ENCODE measurements around the gene TCEANC2. TPM values are rescaled to one million over a fixed set of nuclear protein-coding genes. Genes with fewer than 3 reads are reported as not detected.
A peak's percentile ranks its signal among the peaks of the same experiment; 100 is the strongest.

Gene TCEANC2
- polyA plus RNA-seq, 4 donors, result 1.3 to 5.1 (median 1.9) TPM

- Histone ChIP-seq H3K9me3 (ENCODE audit: control insufficient read depth in 2 of 2, insufficient read depth in 1 of 2, low read depth in 1 of 2, low read length in 1 of 2) (peaks cover 0 to 7% of the 10 kb centered on the region in 2 donors), H3K4me1 (ENCODE audit: control insufficient read depth in 3 of 3, insufficient read depth in 2 of 3, low read depth in 1 of 3, low read length in 2 of 3) (peaks cover 0 to 24% (median 0%) of the 10 kb centered on the region in 3 donors), H3K36me3 (ENCODE audit: control insufficient read depth in 3 of 3, insufficient read depth in 2 of 3, low read depth in 1 of 3, low read length in 3 of 3) (no peaks in the 10 kb centered on the region), H3K27me3 (ENCODE audit: control insufficient read depth in 3 of 3, insufficient read depth in 3 of 3, low read length in 3 of 3) (peaks cover 0 to 3% (median 0%) of the 10 kb centered on the region in 3 donors), H3K27ac (ENCODE audit: low read depth in 1 of 3, low read length in 2 of 3) (peak overlapping the region in 1 of 3 donors; percentile 7), H3K4me3 (ENCODE audit: low read depth in 1 of 3, low read length in 3 of 3) (no peak overlapping the region)
- peak; percentile 55 to 81 for DNase-seq
- WGBS, 3 donors, result 15 to 36% (median 35%) methylated on average over 9 of the region's 9 CpGs
- FAIRE-seq, result no peak
Measured at GRCh38 chr1:54124472-54124871, 71.1 kb downstream of the TCEANC2 start.

GRCh38 chr1:54124906-54125305 lies 71.5 kb downstream of the TCEANC2 start:
- DNase-seq (no peak), FAIRE-seq (no peak)
- Histone ChIP-seq H3K4me1 (ENCODE audit: control insufficient read depth in 3 of 3, insufficient read depth in 2 of 3, low read depth in 1 of 3, low read length in 2 of 3) (peaks cover 0 to 24% (median 0%) of the 10 kb centered on the region in 3 donors), H3K27ac (ENCODE audit: low read depth in 1 of 3, low read length in 2 of 3) (no peak overlapping the region), H3K4me3 (ENCODE audit: low read depth in 1 of 3, low read length in 3 of 3) (no peak overlapping the region), H3K9me3 (ENCODE audit: control insufficient read depth in 2 of 2, insufficient read depth in 1 of 2, low read depth in 1 of 2, low read length in 1 of 2) (peaks cover 0 to 7% of the 10 kb centered on the region in 2 donors), H3K27me3 (ENCODE audit: control insufficient read depth in 3 of 3, insufficient read depth in 3 of 3, low read length in 3 of 3) (peaks cover 0 to 3% (median 0%) of the 10 kb centered on the region in 3 donors), H3K36me3 (ENCODE audit: control insufficient read depth in 3 of 3, insufficient read depth in 2 of 3, low read depth in 1 of 3, low read length in 3 of 3) (no peaks in the 10 kb centered on the region)
- 65 to 80% (median 72%) methylated on average over 7 of the region's 7 CpGs for WGBS, 3 donors

GRCh38 chr1:54125386-54126070 lies 72.1 kb downstream of the TCEANC2 start:
- Histone ChIP-seq H3K4me1 (ENCODE audit: control insufficient read depth in 3 of 3, insufficient read depth in 2 of 3, low read depth in 1 of 3, low read length in 2 of 3) (peaks cover 0 to 24% (median 0%) of the 10 kb centered on the region in 3 donors), H3K27ac (ENCODE audit: low read depth in 1 of 3, low read length in 2 of 3) (no peak overlapping the region), H3K27me3 (ENCODE audit: control insufficient read depth in 3 of 3, insufficient read depth in 3 of 3, low read length in 3 of 3) (peaks cover 0 to 3% (median 0%) of the 10 kb centered on the region in 3 donors), H3K4me3 (ENCODE audit: low read depth in 1 of 3, low read length in 3 of 3) (no peak overlapping the region), H3K9me3 (ENCODE audit: control insufficient read depth in 2 of 2, insufficient read depth in 1 of 2, low read depth in 1 of 2, low read length in 1 of 2) (peaks cover 0 to 7% of the 10 kb centered on the region in 2 donors), H3K36me3 (ENCODE audit: control insufficient read depth in 3 of 3, insufficient read depth in 2 of 3, low read depth in 1 of 3, low read length in 3 of 3) (no peaks in the 10 kb centered on the region)
- 82 to 89% (median 85%) methylated on average over 8 of the region's 8 CpGs for WGBS, 3 donors
- DNase-seq (peak; percentile 31 to 46), FAIRE-seq (no peak)

GRCh38 chr1:54126271-54126815 lies 72.9 kb downstream of the TCEANC2 start:
- Histone ChIP-seq H3K27me3 (ENCODE audit: control insufficient read depth in 3 of 3, insufficient read depth in 3 of 3, low read length in 3 of 3) (peaks cover 0 to 3% (median 0%) of the 10 kb centered on the region in 3 donors), H3K4me3 (ENCODE audit: low read depth in 1 of 3, low read length in 3 of 3) (no peak overlapping the region), H3K9me3 (ENCODE audit: control insufficient read depth in 2 of 2, insufficient read depth in 1 of 2, low read depth in 1 of 2, low read length in 1 of 2) (peaks cover 0 to 7% of the 10 kb centered on the region in 2 donors), H3K4me1 (ENCODE audit: control insufficient read depth in 3 of 3, insufficient read depth in 2 of 3, low read depth in 1 of 3, low read length in 2 of 3) (peaks cover 0 to 20% (median 0%) of the 10 kb centered on the region in 3 donors), H3K27ac (ENCODE audit: low read depth in 1 of 3, low read length in 2 of 3) (no peak overlapping the region), H3K36me3 (ENCODE audit: control insufficient read depth in 3 of 3, insufficient read depth in 2 of 3, low read depth in 1 of 3, low read length in 3 of 3) (no peaks in the 10 kb centered on the region)
- DNase-seq, result no peak
- WGBS, 3 donors, result 82 to 94% (median 83%) methylated on average over 3 of the region's 3 CpGs
- FAIRE-seq, result no peak

- no peak overlapping the region for H3K27ac ChIP-seq (ENCODE audit: low read depth in 1 of 3, low read length in 2 of 3)
- no peak for DNase-seq
- no peak for FAIRE-seq
- no peaks in the 10 kb centered on the region for H3K27me3 ChIP-seq (ENCODE audit: control insufficient read depth in 3 of 3, insufficient read depth in 3 of 3, low read length in 3 of 3)
- H3K9me3 ChIP-seq (ENCODE audit: control insufficient read depth in 2 of 2, insufficient read depth in 1 of 2, low read depth in 1 of 2, low read length in 1 of 2), result peaks cover 0 to 7% of the 10 kb centered on the region in 2 donors
- H3K4me3 ChIP-seq (ENCODE audit: low read depth in 1 of 3, low read length in 3 of 3), result no peak overlapping the region
- peaks cover 0 to 8% (median 0%) of the 10 kb centered on the region in 3 donors for H3K4me1 ChIP-seq (ENCODE audit: control insufficient read depth in 3 of 3, insufficient read depth in 2 of 3, low read depth in 1 of 3, low read length in 2 of 3)
- WGBS, 3 donors, result 84 to 88% (median 84%) methylated on average over 7 of the region's 7 CpGs
- H3K36me3 ChIP-seq (ENCODE audit: control insufficient read depth in 3 of 3, insufficient read depth in 2 of 3, low read depth in 1 of 3, low read length in 3 of 3), result no peaks in the 10 kb centered on the region
Measured at GRCh38 chr1:54127594-54128300, 74.3 kb downstream of the TCEANC2 start.

- FAIRE-seq, result no peak
- no peaks in the 10 kb centered on the region for H3K27me3 ChIP-seq (ENCODE audit: control insufficient read depth in 3 of 3, insufficient read depth in 3 of 3, low read length in 3 of 3)
- no peaks in the 10 kb centered on the region for H3K36me3 ChIP-seq (ENCODE audit: control insufficient read depth in 3 of 3, insufficient read depth in 2 of 3, low read depth in 1 of 3, low read length in 3 of 3)
- no peak overlapping the region for H3K4me3 ChIP-seq (ENCODE audit: low read depth in 1 of 3, low read length in 3 of 3)
- peaks cover 0 to 7% of the 10 kb centered on the region in 2 donors for H3K9me3 ChIP-seq (ENCODE audit: control insufficient read depth in 2 of 2, insufficient read depth in 1 of 2, low read depth in 1 of 2, low read length in 1 of 2)
- 70 to 82% (median 74%) methylated on average over 2 of the region's 2 CpGs for WGBS, 3 donors
- no peak overlapping the region for H3K27ac ChIP-seq (ENCODE audit: low read depth in 1 of 3, low read length in 2 of 3)
- no peak for DNase-seq
- H3K4me1 ChIP-seq (ENCODE audit: control insufficient read depth in 3 of 3, insufficient read depth in 2 of 3, low read depth in 1 of 3, low read length in 2 of 3), result no peaks in the 10 kb centered on the region
Measured at GRCh38 chr1:54129858-54130257, 76.5 kb downstream of the TCEANC2 start.

GRCh38 chr1:54131419-54131818 lies 78.0 kb downstream of the TCEANC2 start:
- no peak overlapping the region for H3K27ac ChIP-seq (ENCODE audit: low read depth in 1 of 3, low read length in 2 of 3)
- no peaks in the 10 kb centered on the region for H3K27me3 ChIP-seq (ENCODE audit: control insufficient read depth in 3 of 3, insufficient read depth in 3 of 3, low read length in 3 of 3)
- H3K4me1 ChIP-seq (ENCODE audit: control insufficient read depth in 3 of 3, insufficient read depth in 2 of 3, low read depth in 1 of 3, low read length in 2 of 3), result no peaks in the 10 kb centered on the region
- no peaks in the 10 kb centered on the region for H3K36me3 ChIP-seq (ENCODE audit: control insufficient read depth in 3 of 3, insufficient read depth in 2 of 3, low read depth in 1 of 3, low read length in 3 of 3)
- FAIRE-seq, result no peak
- peaks cover 0 to 7% of the 10 kb centered on the region in 2 donors for H3K9me3 ChIP-seq (ENCODE audit: control insufficient read depth in 2 of 2, insufficient read depth in 1 of 2, low read depth in 1 of 2, low read length in 1 of 2)
- no peak overlapping the region for H3K4me3 ChIP-seq (ENCODE audit: low read depth in 1 of 3, low read length in 3 of 3)
- DNase-seq, result no peak
- 73 to 82% (median 75%) methylated on average over 2 of the region's 2 CpGs for WGBS, 3 donors

- FAIRE-seq (no peak), DNase-seq (no peak)
- Histone ChIP-seq H3K27me3 (ENCODE audit: control insufficient read depth in 3 of 3, insufficient read depth in 3 of 3, low read length in 3 of 3) (no peaks in the 10 kb centered on the region), H3K27ac (ENCODE audit: low read depth in 1 of 3, low read length in 2 of 3) (no peak overlapping the region), H3K9me3 (ENCODE audit: control insufficient read depth in 2 of 2, insufficient read depth in 1 of 2, low read depth in 1 of 2, low read length in 1 of 2) (peaks cover 0 to 1% of the 10 kb centered on the region in 2 donors), H3K36me3 (ENCODE audit: control insufficient read depth in 3 of 3, insufficient read depth in 2 of 3, low read depth in 1 of 3, low read length in 3 of 3) (no peaks in the 10 kb centered on the region), H3K4me3 (ENCODE audit: low read depth in 1 of 3, low read length in 3 of 3) (no peak overlapping the region), H3K4me1 (ENCODE audit: control insufficient read depth in 3 of 3, insufficient read depth in 2 of 3, low read depth in 1 of 3, low read length in 2 of 3) (no peaks in the 10 kb centered on the region)
- 57 to 64% (median 58%) methylated on average over 2 of the region's 2 CpGs for WGBS, 3 donors
Measured at GRCh38 chr1:54132495-54132894, 79.1 kb downstream of the TCEANC2 start.

Measured in small intestine (tissue), 7 donors.